Measurements from ENCODE around the gene PIEZO1.

Gene PIEZO1

GRCh38 chr16:88813269-88814143 is 28.5 kb upstream of the PIEZO1 start:
- Histone ChIP-seq H3K36me3 (ENCODE audit: insufficient read depth, low read length) (no peaks in the 10 kb centered on the region; the same call in 1 of the 2 replicates), H3K9ac (ENCODE audit: insufficient read length) (no peak overlapping the region), H3K9me3 (ENCODE audit: low read depth, low read length) (no peaks in the 10 kb centered on the region), H3K27ac (no peak overlapping the region), H3K4me3 (no peak overlapping the region)
- TF ChIP-seq EZH2 (IDR thresholded peaks at IDR 0.05) (no peak), POLR2AphosphoS5 (IDR thresholded peaks at IDR 0.05; ENCODE audit: borderline replicate concordance, low read depth, low read length) (peak; percentile 26; the same call in 1 of the 2 replicates)
- DNase-seq (ENCODE audit: low read depth, low spot score) = no peak

- Histone ChIP-seq H3K9me3 (ENCODE audit: low read depth, low read length) (no peaks in the 10 kb centered on the region), H3K9ac (ENCODE audit: insufficient read length) (no peak overlapping the region), H3K4me3 (no peak overlapping the region), H3K36me3 (ENCODE audit: insufficient read depth, low read length) (peaks cover 6% of the 10 kb centered on the region; the same call in 1 of the 2 replicates), H3K27ac (no peak overlapping the region)
- no peak for TF ChIP-seq FOXP2 (optimal IDR thresholded peaks at IDR 0.05; ENCODE audit: control extremely low read depth, extremely low read length, insufficient read depth)
- no peak for TF ChIP-seq POLR2AphosphoS5 (IDR thresholded peaks at IDR 0.05; ENCODE audit: borderline replicate concordance, low read depth, low read length)
- TF ChIP-seq EZH2 (IDR thresholded peaks at IDR 0.05) = no peak
- DNase-seq (ENCODE audit: low read depth, low spot score) = no peak
Observed at GRCh38 chr16:88812513-88813268, 27.7 kb upstream of the PIEZO1 start.

- Histone ChIP-seq H3K4me3 (peak within 1 kb of the TSS; percentile 80), H3K9me3 (ENCODE audit: low read depth, low read length) (no peaks in the 10 kb centered on the region), H3K36me3 (ENCODE audit: insufficient read depth, low read length) (peaks cover 12% of the 10 kb centered on the region; the same call in 1 of the 2 replicates), H3K9ac (ENCODE audit: insufficient read length) (peak within 1 kb of the TSS; percentile 81), H3K27ac (peak within 1 kb of the TSS; percentile 57)
- TF ChIP-seq FOXP2 (optimal IDR thresholded peaks at IDR 0.05; ENCODE audit: control extremely low read depth, extremely low read length, insufficient read depth) = no peak
- TF ChIP-seq POLR2AphosphoS5 (IDR thresholded peaks at IDR 0.05; ENCODE audit: borderline replicate concordance, low read depth, low read length) = peak; percentile 66; the same call in 1 of the 2 replicates
- peak; percentile 22 for DNase-seq (ENCODE audit: low read depth, low spot score)
Observed at GRCh38 chr16:88811769-88812512, 26.9 kb upstream of the PIEZO1 start, which contains the start of gene APRT. TSS of gene APRT (minus strand) at chr16:88811928. CDS start at chr16:88811899, 29 bp downstream.

- Histone ChIP-seq H3K27ac (peak overlapping the region; percentile 57), H3K9ac (ENCODE audit: insufficient read length) (peak overlapping the region; percentile 81), H3K9me3 (ENCODE audit: low read depth, low read length) (no peaks in the 10 kb centered on the region), H3K4me3 (peak overlapping the region; percentile 80), H3K36me3 (ENCODE audit: insufficient read depth, low read length) (peaks cover 19% of the 10 kb centered on the region; the same call in 1 of the 2 replicates)
- DNase-seq (ENCODE audit: low read depth, low spot score) = no peak
- TF ChIP-seq EZH2 (IDR thresholded peaks at IDR 0.05) (no peak), FOXP2 (optimal IDR thresholded peaks at IDR 0.05; ENCODE audit: control extremely low read depth, extremely low read length, insufficient read depth) (no peak), POLR2AphosphoS5 (IDR thresholded peaks at IDR 0.05; ENCODE audit: borderline replicate concordance, low read depth, low read length) (peak; percentile 45; the same call in 1 of the 2 replicates)
Observed at GRCh38 chr16:88810912-88811768, 26.1 kb upstream of the PIEZO1 start.

GRCh38 chr16:88810166-88810911 is 25.3 kb upstream of the PIEZO1 start:
- TF ChIP-seq FOXP2 (optimal IDR thresholded peaks at IDR 0.05; ENCODE audit: control extremely low read depth, extremely low read length, insufficient read depth) (no peak), POLR2AphosphoS5 (IDR thresholded peaks at IDR 0.05; ENCODE audit: borderline replicate concordance, low read depth, low read length) (no peak)

GRCh38 chr16:88809676-88810165 is 24.7 kb upstream of the PIEZO1 start:
- H3K9me3 ChIP-seq (ENCODE audit: low read depth, low read length) = no peaks in the 10 kb centered on the region
- peaks cover 33% of the 10 kb centered on the region; the same call in 1 of the 2 replicates for H3K36me3 ChIP-seq (ENCODE audit: insufficient read depth, low read length)
- peak overlapping the region; percentile 80; the same call in 1 of the 2 replicates for H3K4me3 ChIP-seq
- no peak for TF ChIP-seq FOXP2 (optimal IDR thresholded peaks at IDR 0.05; ENCODE audit: control extremely low read depth, extremely low read length, insufficient read depth)
- no peak for TF ChIP-seq EZH2 (IDR thresholded peaks at IDR 0.05)
- no peak for TF ChIP-seq POLR2AphosphoS5 (IDR thresholded peaks at IDR 0.05; ENCODE audit: borderline replicate concordance, low read depth, low read length)
- no peak for DNase-seq (ENCODE audit: low read depth, low spot score)
- peak overlapping the region; percentile 50; the same call in 1 of the 2 replicates for H3K27ac ChIP-seq
- H3K9ac ChIP-seq (ENCODE audit: insufficient read length) = no peak overlapping the region

More at GRCh38 chr16:88810166-88810911, 25.3 kb upstream of the PIEZO1 start:
- H3K4me3 ChIP-seq = peak overlapping the region; percentile 80
- peak overlapping the region; percentile 81 for H3K9ac ChIP-seq (ENCODE audit: insufficient read length)
- H3K27ac ChIP-seq = peak overlapping the region; percentile 57; the same call in 1 of the 2 replicates
- no peak for DNase-seq (ENCODE audit: low read depth, low spot score)
- peaks cover 27% of the 10 kb centered on the region; the same call in 1 of the 2 replicates for H3K36me3 ChIP-seq (ENCODE audit: insufficient read depth, low read length)
- no peaks in the 10 kb centered on the region for H3K9me3 ChIP-seq (ENCODE audit: low read depth, low read length)

All from SK-N-MC (cell line).